ENCODE results near the gene MCTP2.

DNA sequence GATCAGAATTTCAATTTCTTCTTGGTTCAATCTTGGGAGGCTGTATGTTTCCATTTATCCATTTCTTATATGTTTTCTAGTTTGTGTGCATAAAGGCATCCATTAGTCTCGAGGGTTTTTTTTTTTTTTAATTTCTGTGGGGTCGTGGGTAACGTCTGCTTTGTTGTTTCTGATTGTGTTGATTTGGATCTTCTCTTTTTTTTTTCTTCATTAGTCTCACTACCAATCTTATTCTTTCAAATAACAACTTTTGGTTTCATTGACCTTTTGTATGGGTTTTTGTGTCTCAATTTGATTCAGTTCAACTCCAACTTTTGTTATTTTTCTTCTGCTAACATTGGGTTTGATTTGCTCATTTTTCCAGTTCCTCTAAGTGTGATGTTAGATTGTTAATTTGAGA lies 48.9 kb downstream of the MCTP2 start:
- TF ChIP-seq POLR2A (IDR thresholded peaks at IDR 0.05), result no peak
- TF ChIP-seq, protein P1, sequence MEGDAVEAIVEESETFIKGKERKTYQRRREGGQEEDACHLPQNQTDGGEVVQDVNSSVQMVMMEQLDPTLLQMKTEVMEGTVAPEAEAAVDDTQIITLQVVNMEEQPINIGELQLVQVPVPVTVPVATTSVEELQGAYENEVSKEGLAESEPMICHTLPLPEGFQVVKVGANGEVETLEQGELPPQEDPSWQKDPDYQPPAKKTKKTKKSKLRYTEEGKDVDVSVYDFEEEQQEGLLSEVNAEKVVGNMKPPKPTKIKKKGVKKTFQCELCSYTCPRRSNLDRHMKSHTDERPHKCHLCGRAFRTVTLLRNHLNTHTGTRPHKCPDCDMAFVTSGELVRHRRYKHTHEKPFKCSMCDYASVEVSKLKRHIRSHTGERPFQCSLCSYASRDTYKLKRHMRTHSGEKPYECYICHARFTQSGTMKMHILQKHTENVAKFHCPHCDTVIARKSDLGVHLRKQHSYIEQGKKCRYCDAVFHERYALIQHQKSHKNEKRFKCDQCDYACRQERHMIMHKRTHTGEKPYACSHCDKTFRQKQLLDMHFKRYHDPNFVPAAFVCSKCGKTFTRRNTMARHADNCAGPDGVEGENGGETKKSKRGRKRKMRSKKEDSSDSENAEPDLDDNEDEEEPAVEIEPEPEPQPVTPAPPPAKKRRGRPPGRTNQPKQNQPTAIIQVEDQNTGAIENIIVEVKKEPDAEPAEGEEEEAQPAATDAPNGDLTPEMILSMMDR (IDR thresholded peaks at IDR 0.05), result no peak
